GM23248 (cell line): Measurements from ENCODE around the gene SUFU.

Source experiments
- EZH2 ChIP-seq: fragments of 200-600 bp; sonication (generic); IDR thresholded peaks from 2 replicates; pipeline ENCODE4 v1.6.1; 2018; ENCODE audit warnings: antibody characterized with exemption, mild to moderate bottlenecking; ENCODE audit not compliant: insufficient read depth, poor library complexity, severe bottlenecking
- EZH2phosphoT487 ChIP-seq: fragments of 200-600 bp; sonication (generic); IDR thresholded peaks from 2 replicates; pipeline ENCODE4 v1.6.1; 2018; ENCODE audit warnings: antibody characterized with exemption, moderate library complexity, mild to moderate bottlenecking, low read depth; ENCODE audit not compliant: insufficient read depth

DNA sequence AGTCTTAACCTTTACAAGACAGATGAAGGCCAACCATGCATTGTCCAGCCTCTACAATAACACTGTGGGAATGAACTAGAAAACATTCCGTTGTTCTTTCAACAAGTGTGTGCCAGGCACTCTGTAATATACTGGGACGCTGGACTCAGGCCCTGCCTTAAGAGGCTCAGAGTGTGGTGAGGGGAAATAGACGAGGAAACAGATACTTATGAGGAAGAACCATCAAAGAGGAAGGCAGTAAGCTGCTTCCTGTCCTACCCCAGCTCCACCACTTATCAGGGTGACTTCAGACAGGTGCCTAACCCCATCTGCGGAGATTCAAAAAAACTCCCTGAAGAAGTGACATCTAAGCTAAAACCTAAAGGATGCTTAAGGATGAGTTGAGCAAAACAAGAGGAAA is 131.6 kb downstream of the SUFU start:
- TF ChIP-seq EZH2phosphoT487 (no peak), EZH2 (no peak)
